ENCODE results near the gene GNL3.

GNL3 gene

DNA sequence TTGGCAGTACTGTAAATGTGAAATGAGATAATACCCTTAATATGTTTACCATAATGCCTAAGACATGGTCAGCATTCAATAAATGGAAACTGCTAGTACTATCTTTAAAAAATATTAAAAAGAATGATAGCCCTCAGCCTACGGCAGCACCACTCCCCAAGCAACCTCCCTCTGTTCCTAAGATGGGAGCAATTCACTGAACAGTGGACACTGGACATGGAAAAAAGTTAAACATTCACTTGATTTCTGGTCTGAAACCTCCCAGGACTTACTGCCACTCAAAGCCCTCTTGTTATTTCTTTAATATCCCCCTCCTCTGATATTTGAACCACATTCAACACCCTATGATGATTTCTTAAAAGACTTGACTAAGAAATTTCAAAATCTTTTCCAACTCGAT lies 57.9 kb downstream of the GNL3 start:
- no peak overlapping the region for H3K4me3 ChIP-seq
- H3K27me3 ChIP-seq (ENCODE audit: low read depth): no peaks in the 10 kb centered on the region
- in situ Hi-C loops (cut with MboI; ENCODE audit: low sequenced_read_pairs): no loop called here
- DNase-seq (ENCODE audit: low spot score in 2 of 2): no peak
- H3K4me1 ChIP-seq: no peaks in the 10 kb centered on the region
- peaks cover 74% of the 10 kb centered on the region for H3K36me3 ChIP-seq (replicated peaks)
- no peaks in the 10 kb centered on the region for H3K9me3 ChIP-seq
